ELR (cell line): ENCODE measurements around the gene CDK5RAP2.
A peak's percentile ranks its signal among the peaks of the same experiment; 100 is the strongest.
"Not testable (repeated sequence)": the region's sequence is repeated elsewhere in the genome, so short reads cannot be mapped to it uniquely, and the experiment has no call there.

Source experiments
- DNase-seq: peaks from one replicate; pipeline ENCODE4 v3.0.0-alpha.2; 2015; ENCODE audit warnings: low read depth

CDK5RAP2 gene

GRCh38 chr9:120464887-120465421, 115.0 kb downstream of the CDK5RAP2 start:
- DNase-seq = no peak

- DNase-seq = no peak
These were observed 115.6 kb downstream of the CDK5RAP2 start for GRCh38 chr9:120464176-120464886.

- DNase-seq = no peak
These were observed 116.2 kb downstream of the CDK5RAP2 start for GRCh38 chr9:120463765-120464164.

GRCh38 chr9:120461677-120462076, 118.3 kb downstream of the CDK5RAP2 start:
- not testable (repeated sequence) for DNase-seq

- no peak for DNase-seq
These were observed 123.7 kb downstream of the CDK5RAP2 start for GRCh38 chr9:120456218-120456617.

- no peak for DNase-seq
These were observed 125.5 kb downstream of the CDK5RAP2 start for GRCh38 chr9:120454467-120454866.

GRCh38 chr9:120453792-120454191, 126.2 kb downstream of the CDK5RAP2 start:
- no peak for DNase-seq

- DNase-seq = no peak
These were observed 127.3 kb downstream of the CDK5RAP2 start for GRCh38 chr9:120452631-120453030.

- no peak for DNase-seq
These were observed 129.1 kb downstream of the CDK5RAP2 start for GRCh38 chr9:120450916-120451315.

- no peak for DNase-seq
These were observed 130.4 kb downstream of the CDK5RAP2 start for GRCh38 chr9:120449566-120449965.

- no peak for DNase-seq
These were observed 131.9 kb downstream of the CDK5RAP2 start for GRCh38 chr9:120447959-120448500.

- DNase-seq = no peak
These were observed 133.3 kb downstream of the CDK5RAP2 start for GRCh38 chr9:120446671-120447070.

- no peak for DNase-seq
These were observed 136.0 kb downstream of the CDK5RAP2 start for GRCh38 chr9:120443976-120444375.

GRCh38 chr9:120443489-120443888, 136.5 kb downstream of the CDK5RAP2 start:
- no peak for DNase-seq

- DNase-seq = no peak
These were observed 137.5 kb downstream of the CDK5RAP2 start for GRCh38 chr9:120442308-120442995.

- DNase-seq = peak; percentile 40
These were observed 138.3 kb downstream of the CDK5RAP2 start for GRCh38 chr9:120441426-120442307.

GRCh38 chr9:120440791-120441190, 139.2 kb downstream of the CDK5RAP2 start:
- DNase-seq = no peak

GRCh38 chr9:120439926-120440325, 140.0 kb downstream of the CDK5RAP2 start:
- no peak for DNase-seq

GRCh38 chr9:120438836-120439546, 141.0 kb downstream of the CDK5RAP2 start:
- peak; percentile 53 for DNase-seq

GRCh38 chr9:120438111-120438510, 141.9 kb downstream of the CDK5RAP2 start:
- DNase-seq = peak; percentile 24

GRCh38 chr9:120436983-120437475, 142.9 kb downstream of the CDK5RAP2 start:
- DNase-seq = peak; percentile 20
